HepG2 (cell line): Measurements from ENCODE around the gene UCKL1. TPM values are rescaled to one million over a fixed set of nuclear protein-coding genes. Genes with fewer than 3 reads are reported as not detected.

Source experiments
- ATRX ChIP-seq: sonication (generic); formaldehyde crosslinking; IDR thresholded peaks from 2 replicates; pipeline ENCODE4 v1.4.0; 2020; ENCODE audit warnings: missing genetic modification reagents, borderline replicate concordance
- CBX1 ChIP-seq: IDR thresholded peaks from one replicate; pipeline ENCODE4 v1.6.1; 2016; ENCODE audit warnings: antibody characterized with exemption, low read depth
- CHD4 ChIP-seq: fragments of 200-600 bp; sonication (generic); IDR thresholded peaks from 2 replicates; pipeline ENCODE4 v1.7.0; 2017; ENCODE audit warnings: mild to moderate bottlenecking, low read length, borderline replicate concordance
- CREM ChIP-seq, 2 experiments: sonication (generic) in 1 of 2; formaldehyde crosslinking in 1 of 2; IDR thresholded peaks; 2 replicates each; pipeline versions ENCODE4 v1.4.0 to v1.6.1; 2016 to 2020; ENCODE audit warnings: antibody characterized with exemption in 1 of 2, mild to moderate bottlenecking in 1 of 2, missing genetic modification reagents in 1 of 2
- KLF6 ChIP-seq: IDR thresholded peaks from 2 replicates; pipeline ENCODE4 v1.8.0; 2016; ENCODE audit warnings: missing biosample characterization, missing genetic modification reagents
- SRSF4 ChIP-seq: fragments of 200-400 bp; formaldehyde crosslinking; IDR thresholded peaks from one replicate; pipeline ENCODE4 v1.6.1; 2018; ENCODE audit warnings: mild to moderate bottlenecking, low read depth, low read length, moderate library complexity; ENCODE audit not compliant: poor library complexity, severe bottlenecking
- TCF7L2 ChIP-seq: IDR thresholded peaks from 2 replicates; pipeline ENCODE4 v1.6.1; 2011; ENCODE audit warnings: mild to moderate bottlenecking, low read depth, low read length, moderate library complexity
- ZMYM3 ChIP-seq: sonication (generic); formaldehyde crosslinking; IDR thresholded peaks from 2 replicates; pipeline ENCODE4 v1.5.1; 2020; ENCODE audit warnings: mild to moderate bottlenecking, missing genetic modification reagents
- ZNF10 ChIP-seq: sonication (generic); formaldehyde crosslinking; IDR thresholded peaks from 2 replicates; pipeline ENCODE4 v1.4.0; 2020; ENCODE audit warnings: mild to moderate bottlenecking, low read depth, missing genetic modification reagents, borderline replicate concordance
- ZNF24 ChIP-seq: fragments of 450-650 bp; IDR thresholded peaks from 2 replicates; pipeline ENCODE4 v1.6.1; 2017; ENCODE audit warnings: antibody characterized with exemption, mild to moderate bottlenecking
- ZNF660 ChIP-seq: sonication (generic); formaldehyde crosslinking; IDR thresholded peaks from 2 replicates; pipeline ENCODE4 v1.5.1; 2020; ENCODE audit warnings: mild to moderate bottlenecking, low read depth, missing genetic modification reagents, borderline replicate concordance
- ZNF709 ChIP-seq: sonication (generic); formaldehyde crosslinking; IDR thresholded peaks from 2 replicates; pipeline ENCODE4 v1.5.0; 2020; ENCODE audit warnings: mild to moderate bottlenecking, missing genetic modification reagents
- ZNF850 ChIP-seq: sonication (generic); formaldehyde crosslinking; conservative IDR thresholded peaks from 2 replicates; pipeline ENCODE4 v1.9.0; 2021; ENCODE audit warnings: mild to moderate bottlenecking, missing genetic modification reagents
- polyA plus RNA-seq, 8 experiments: library from polyadenylated mRNA; depleted of rRNA in 3 of 8; stranded (reverse) in 7 of 8; unstranded in 1 of 8; fragments of >200 nt; fragmentation: Illumina TruSeq in 4 of 8; extraction: Trizol in 4 of 8; gene quantifications; 2 replicates each; pipeline versions ENCODE4 v1.2.1 to v1.2.3, GENCODE V29; 2011 to 2016; ENCODE audit warnings: low read depth in 4 of 8, missing spikeins in 1 of 8, mixed read lengths in 1 of 8; ENCODE audit not compliant: insufficient read depth in 1 of 8
- total RNA-seq, 5 experiments: library from RNA; depleted of rRNA; stranded (reverse); fragments of >200 nt; fragmentation: Illumina TruSeq; extraction: Trizol; gene quantifications; 2 replicates each; pipeline ENCODE4 v1.2.3, GENCODE V29; 2016; ENCODE audit warnings: low read depth in 1 of 5
- TF ChIP-seq, protein P1 (sequence below): sonication (generic); formaldehyde crosslinking; conservative IDR thresholded peaks from 2 replicates; pipeline ENCODE4 v1.4.0; 2020; ENCODE audit warnings: missing genetic modification reagents
- TF ChIP-seq, protein P2 (sequence below): sonication (generic); formaldehyde crosslinking; conservative IDR thresholded peaks from 2 replicates; pipeline ENCODE4 v1.8.1; 2023; ENCODE audit warnings: missing genetic modification reagents
- TF ChIP-seq, protein P3 (sequence below): sonication (generic); formaldehyde crosslinking; IDR thresholded peaks from 2 replicates; pipeline ENCODE4 v1.4.0; 2020; ENCODE audit warnings: mild to moderate bottlenecking, missing genetic modification reagents
- TF ChIP-seq, protein P4 (sequence below), 2 experiments: sonication (generic) in 1 of 2; formaldehyde crosslinking in 1 of 2; IDR thresholded peaks; 2 replicates each; pipeline versions ENCODE4 v1.4.0 to v1.6.1; 2016 to 2020; ENCODE audit warnings: borderline replicate concordance in 1 of 2, low read depth in 1 of 2, mild to moderate bottlenecking in 1 of 2, missing genetic modification reagents in 1 of 2
- TF ChIP-seq, protein P5 (sequence below): sonication (generic); formaldehyde crosslinking; IDR thresholded peaks from 2 replicates; pipeline ENCODE4 v1.5.1; 2020; ENCODE audit warnings: mild to moderate bottlenecking, missing genetic modification reagents, moderate library complexity

Gene UCKL1
- total and polyA plus RNA-seq, 2 of the 13 experiments (the other 11 are each of a cell fraction or from before 2014, with no cell fraction given) = 50.2 to 126 TPM

DNA sequence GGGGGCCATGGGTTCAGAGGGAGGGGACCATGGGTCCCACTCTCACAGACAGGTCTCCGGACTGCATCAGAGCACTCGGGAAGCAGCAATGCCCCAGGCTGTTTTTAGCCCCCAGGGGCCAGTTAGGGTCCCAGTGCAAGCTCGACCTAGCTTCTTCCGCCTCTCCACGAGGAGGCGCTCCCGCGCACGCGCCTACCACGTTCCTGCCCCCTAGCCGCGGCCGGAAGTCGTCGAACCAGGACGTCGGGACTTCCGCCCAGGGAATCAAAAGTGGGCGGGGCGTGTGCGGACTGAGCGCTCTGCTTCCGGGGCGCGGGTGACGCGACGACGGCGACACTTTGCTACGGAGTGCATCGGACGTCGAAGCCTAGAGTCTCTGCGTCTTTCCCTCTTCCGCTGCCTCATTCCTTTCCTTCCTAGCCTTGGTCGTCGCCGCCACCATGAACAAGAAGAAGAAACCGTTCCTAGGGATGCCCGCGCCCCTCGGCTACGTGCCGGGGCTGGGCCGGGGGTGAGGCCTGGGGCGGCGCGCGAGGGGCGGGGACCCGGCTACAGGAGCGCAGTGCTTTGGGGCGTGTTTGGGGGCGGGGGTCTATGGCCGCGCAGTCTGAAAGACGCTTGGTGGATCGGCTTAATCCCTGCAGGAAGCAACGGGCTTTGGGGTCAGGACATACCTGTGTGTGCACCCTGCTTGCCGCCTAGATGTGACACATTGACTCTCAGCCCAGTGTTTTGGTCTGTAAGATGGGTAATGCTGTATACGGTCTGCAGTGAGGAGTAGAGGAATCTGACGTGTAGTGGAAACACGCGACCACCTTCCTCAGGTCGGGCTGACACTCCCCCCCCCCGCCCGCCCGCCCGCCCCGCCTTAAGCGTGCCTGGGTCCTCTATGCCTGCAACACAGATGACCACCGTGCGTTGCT lies 24.9 kb upstream of the UCKL1 start, which contains the start of gene PRPF6 (continued):
- TF ChIP-seq, protein P1, sequence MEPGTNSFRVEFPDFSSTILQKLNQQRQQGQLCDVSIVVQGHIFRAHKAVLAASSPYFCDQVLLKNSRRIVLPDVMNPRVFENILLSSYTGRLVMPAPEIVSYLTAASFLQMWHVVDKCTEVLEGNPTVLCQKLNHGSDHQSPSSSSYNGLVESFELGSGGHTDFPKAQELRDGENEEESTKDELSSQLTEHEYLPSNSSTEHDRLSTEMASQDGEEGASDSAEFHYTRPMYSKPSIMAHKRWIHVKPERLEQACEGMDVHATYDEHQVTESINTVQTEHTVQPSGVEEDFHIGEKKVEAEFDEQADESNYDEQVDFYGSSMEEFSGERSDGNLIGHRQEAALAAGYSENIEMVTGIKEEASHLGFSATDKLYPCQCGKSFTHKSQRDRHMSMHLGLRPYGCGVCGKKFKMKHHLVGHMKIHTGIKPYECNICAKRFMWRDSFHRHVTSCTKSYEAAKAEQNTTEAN (CRISPR knock-in tag) = 0 out of 2 replicates have a peak, but pooled peaks have one; percentile 62
- TF ChIP-seq ZNF10 (CRISPR knock-in tag) (no peak), KLF6 (CRISPR knock-in tag) (peak; percentile 94), ZNF709 (peak; percentile 90; the same call in 1 of the 2 replicates), SRSF4 (no peak), ATRX (CRISPR knock-in tag) (no peak), TCF7L2 (no peak), CBX1 (peak; percentile 89), ZNF24 (no peak), ZNF660 (CRISPR knock-in tag) (no peak), ZNF850 (CRISPR knock-in tag) (peak; percentile 88), CREM (IDR thresholded peaks at IDR 0.05) (peak; percentile 99), CREM (CRISPR knock-in tag; IDR thresholded peaks at IDR 0.05) (peak; percentile 86), CHD4 (0 out of 2 replicates have a peak, but pooled peaks have one; percentile 7), ZMYM3 (CRISPR knock-in tag) (peak; percentile 47; the same call in 1 of the 2 replicates)
- TF ChIP-seq, protein P2, sequence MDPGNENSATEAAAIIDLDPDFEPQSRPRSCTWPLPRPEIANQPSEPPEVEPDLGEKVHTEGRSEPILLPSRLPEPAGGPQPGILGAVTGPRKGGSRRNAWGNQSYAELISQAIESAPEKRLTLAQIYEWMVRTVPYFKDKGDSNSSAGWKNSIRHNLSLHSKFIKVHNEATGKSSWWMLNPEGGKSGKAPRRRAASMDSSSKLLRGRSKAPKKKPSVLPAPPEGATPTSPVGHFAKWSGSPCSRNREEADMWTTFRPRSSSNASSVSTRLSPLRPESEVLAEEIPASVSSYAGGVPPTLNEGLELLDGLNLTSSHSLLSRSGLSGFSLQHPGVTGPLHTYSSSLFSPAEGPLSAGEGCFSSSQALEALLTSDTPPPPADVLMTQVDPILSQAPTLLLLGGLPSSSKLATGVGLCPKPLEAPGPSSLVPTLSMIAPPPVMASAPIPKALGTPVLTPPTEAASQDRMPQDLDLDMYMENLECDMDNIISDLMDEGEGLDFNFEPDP = 0 out of 2 replicates have a peak, but pooled peaks have one; percentile 92
- TF ChIP-seq, protein P3, sequence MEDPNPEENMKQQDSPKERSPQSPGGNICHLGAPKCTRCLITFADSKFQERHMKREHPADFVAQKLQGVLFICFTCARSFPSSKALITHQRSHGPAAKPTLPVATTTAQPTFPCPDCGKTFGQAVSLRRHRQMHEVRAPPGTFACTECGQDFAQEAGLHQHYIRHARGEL (CRISPR knock-in tag) = 0 out of 2 replicates have a peak, but pooled peaks have one; percentile 74
- TF ChIP-seq, protein P4, sequence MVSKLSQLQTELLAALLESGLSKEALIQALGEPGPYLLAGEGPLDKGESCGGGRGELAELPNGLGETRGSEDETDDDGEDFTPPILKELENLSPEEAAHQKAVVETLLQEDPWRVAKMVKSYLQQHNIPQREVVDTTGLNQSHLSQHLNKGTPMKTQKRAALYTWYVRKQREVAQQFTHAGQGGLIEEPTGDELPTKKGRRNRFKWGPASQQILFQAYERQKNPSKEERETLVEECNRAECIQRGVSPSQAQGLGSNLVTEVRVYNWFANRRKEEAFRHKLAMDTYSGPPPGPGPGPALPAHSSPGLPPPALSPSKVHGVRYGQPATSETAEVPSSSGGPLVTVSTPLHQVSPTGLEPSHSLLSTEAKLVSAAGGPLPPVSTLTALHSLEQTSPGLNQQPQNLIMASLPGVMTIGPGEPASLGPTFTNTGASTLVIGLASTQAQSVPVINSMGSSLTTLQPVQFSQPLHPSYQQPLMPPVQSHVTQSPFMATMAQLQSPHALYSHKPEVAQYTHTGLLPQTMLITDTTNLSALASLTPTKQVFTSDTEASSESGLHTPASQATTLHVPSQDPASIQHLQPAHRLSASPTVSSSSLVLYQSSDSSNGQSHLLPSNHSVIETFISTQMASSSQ (IDR thresholded peaks at IDR 0.05; ENCODE audit: low read depth) = peak; percentile 60; the same call in 1 of the 2 replicates
- TF ChIP-seq, protein P4 (CRISPR knock-in tag; IDR thresholded peaks at IDR 0.05; ENCODE audit: borderline replicate concordance) = peak; percentile 93
- TF ChIP-seq, protein P5, sequence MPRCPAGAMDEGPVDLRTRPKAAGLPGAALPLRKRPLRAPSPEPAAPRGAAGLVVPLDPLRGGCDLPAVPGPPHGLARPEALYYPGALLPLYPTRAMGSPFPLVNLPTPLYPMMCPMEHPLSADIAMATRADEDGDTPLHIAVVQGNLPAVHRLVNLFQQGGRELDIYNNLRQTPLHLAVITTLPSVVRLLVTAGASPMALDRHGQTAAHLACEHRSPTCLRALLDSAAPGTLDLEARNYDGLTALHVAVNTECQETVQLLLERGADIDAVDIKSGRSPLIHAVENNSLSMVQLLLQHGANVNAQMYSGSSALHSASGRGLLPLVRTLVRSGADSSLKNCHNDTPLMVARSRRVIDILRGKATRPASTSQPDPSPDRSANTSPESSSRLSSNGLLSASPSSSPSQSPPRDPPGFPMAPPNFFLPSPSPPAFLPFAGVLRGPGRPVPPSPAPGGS (CRISPR knock-in tag) = peak; percentile 89
